ENCODE results near the gene ADAMTS15. TPM values are rescaled to one million over a fixed set of nuclear protein-coding genes. Genes with fewer than 3 reads are reported as not detected.

The ADAMTS15 gene
- total RNA-seq, 2 experiments from 2014 or later = not detected

GRCh38 chr11:130439160-130439519 is 9.3 kb upstream of the ADAMTS15 start:
- Histone ChIP-seq H4K20me1 (ENCODE audit: insufficient read depth, low read length) (no peaks in the 10 kb centered on the region), H3K9me2 (ENCODE audit: insufficient read depth, low read length) (no peaks in the 10 kb centered on the region), H3K4me1 (ENCODE audit: insufficient read depth, low read length, poor library complexity, severe bottlenecking) (no peaks in the 10 kb centered on the region), H3K79me2 (ENCODE audit: insufficient read depth, low read depth, low read length) (no peaks in the 10 kb centered on the region), H3K9me3 (ENCODE audit: low read length) (no peaks in the 10 kb centered on the region), H2AFZ (ENCODE audit: low read length) (no peak overlapping the region), H3K4me3 (ENCODE audit: low read depth, low read length, poor library complexity, severe bottlenecking) (no peak overlapping the region), H3K36me3 (ENCODE audit: insufficient read depth, low read length) (no peaks in the 10 kb centered on the region), H3K4me2 (ENCODE audit: low read length) (no peak overlapping the region), H3K27ac (ENCODE audit: low read depth, low read length, poor library complexity, severe bottlenecking) (no peak overlapping the region)
- BruUV-seq (replicated peaks) = no TSS peak
- POLR2A ChIA-PET = no interaction called here
- no peak for DNase-seq (ENCODE audit: low spot score)
- intact Hi-C loops (cut with micrococcal nuclease; ENCODE audit: unreplicated experiment) = no loop called here
- TF ChIP-seq, protein P1, sequence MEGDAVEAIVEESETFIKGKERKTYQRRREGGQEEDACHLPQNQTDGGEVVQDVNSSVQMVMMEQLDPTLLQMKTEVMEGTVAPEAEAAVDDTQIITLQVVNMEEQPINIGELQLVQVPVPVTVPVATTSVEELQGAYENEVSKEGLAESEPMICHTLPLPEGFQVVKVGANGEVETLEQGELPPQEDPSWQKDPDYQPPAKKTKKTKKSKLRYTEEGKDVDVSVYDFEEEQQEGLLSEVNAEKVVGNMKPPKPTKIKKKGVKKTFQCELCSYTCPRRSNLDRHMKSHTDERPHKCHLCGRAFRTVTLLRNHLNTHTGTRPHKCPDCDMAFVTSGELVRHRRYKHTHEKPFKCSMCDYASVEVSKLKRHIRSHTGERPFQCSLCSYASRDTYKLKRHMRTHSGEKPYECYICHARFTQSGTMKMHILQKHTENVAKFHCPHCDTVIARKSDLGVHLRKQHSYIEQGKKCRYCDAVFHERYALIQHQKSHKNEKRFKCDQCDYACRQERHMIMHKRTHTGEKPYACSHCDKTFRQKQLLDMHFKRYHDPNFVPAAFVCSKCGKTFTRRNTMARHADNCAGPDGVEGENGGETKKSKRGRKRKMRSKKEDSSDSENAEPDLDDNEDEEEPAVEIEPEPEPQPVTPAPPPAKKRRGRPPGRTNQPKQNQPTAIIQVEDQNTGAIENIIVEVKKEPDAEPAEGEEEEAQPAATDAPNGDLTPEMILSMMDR (conservative IDR thresholded peaks at IDR 0.05; ENCODE audit: low read length) = no peak
- TF ChIP-seq EZH2phosphoT487 (IDR thresholded peaks at IDR 0.05; ENCODE audit: borderline replicate concordance, low read depth, low read length) = no peak
- CTCF ChIA-PET (ENCODE audit: unreplicated experiment) = no interaction called here

DNA sequence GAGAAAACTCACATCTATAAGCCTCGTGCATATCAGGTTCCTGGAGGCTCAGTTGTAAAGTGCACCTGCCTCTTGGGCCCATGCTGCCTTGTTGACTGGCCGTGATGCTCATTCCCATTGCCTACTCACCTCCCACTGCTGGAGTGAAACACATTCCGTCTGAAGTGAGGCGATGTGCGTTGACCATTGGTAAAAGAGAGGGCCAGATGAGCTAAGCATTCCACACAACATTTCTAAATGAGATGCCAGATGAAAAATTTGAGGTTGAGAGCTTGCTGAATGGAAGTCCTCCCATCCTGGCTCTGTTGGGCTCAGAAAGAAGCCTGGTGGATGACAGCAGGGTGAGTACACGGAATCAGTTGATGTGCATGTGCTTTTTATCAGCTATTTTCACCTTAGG is 8.6 kb upstream of the ADAMTS15 start:
- no peak overlapping the region for H3K27ac ChIP-seq (ENCODE audit: low read depth, low read length, poor library complexity, severe bottlenecking)
- no peaks in the 10 kb centered on the region for H3K4me1 ChIP-seq (ENCODE audit: insufficient read depth, low read length, poor library complexity, severe bottlenecking)
- H3K4me2 ChIP-seq (ENCODE audit: low read length) = no peak overlapping the region
- ChIA-PET POLR2A (interaction anchor here (0.6 kb wide), 1 partner anchor 379 kb away, joined by 5 read pairs; no protein-coding TSS in a partner anchor), CTCF (ENCODE audit: unreplicated experiment) (no interaction called here)
- H3K79me2 ChIP-seq (ENCODE audit: insufficient read depth, low read depth, low read length) = no peaks in the 10 kb centered on the region
- DNase-seq (ENCODE audit: low spot score) = no peak
- H3K36me3 ChIP-seq (ENCODE audit: insufficient read depth, low read length) = no peaks in the 10 kb centered on the region
- H3K9me2 ChIP-seq (ENCODE audit: insufficient read depth, low read length) = no peaks in the 10 kb centered on the region
- no peaks in the 10 kb centered on the region for H4K20me1 ChIP-seq (ENCODE audit: insufficient read depth, low read length)
- H2AFZ ChIP-seq (ENCODE audit: low read length) = no peak overlapping the region
- no peak overlapping the region for H3K4me3 ChIP-seq (ENCODE audit: low read depth, low read length, poor library complexity, severe bottlenecking)
- no peak for TF ChIP-seq EZH2phosphoT487 (IDR thresholded peaks at IDR 0.05; ENCODE audit: borderline replicate concordance, low read depth, low read length)
- TF ChIP-seq, protein P1 (conservative IDR thresholded peaks at IDR 0.05; ENCODE audit: low read length) = no peak
- BruUV-seq (replicated peaks) = no TSS peak
- no peaks in the 10 kb centered on the region for H3K9me3 ChIP-seq (ENCODE audit: low read length)
- intact Hi-C loops (cut with micrococcal nuclease; ENCODE audit: unreplicated experiment) = no loop called here

- Histone ChIP-seq H3K4me1 (ENCODE audit: insufficient read depth, low read length, poor library complexity, severe bottlenecking) (no peaks in the 10 kb centered on the region), H4K20me1 (ENCODE audit: insufficient read depth, low read length) (no peaks in the 10 kb centered on the region), H3K27ac (ENCODE audit: low read depth, low read length, poor library complexity, severe bottlenecking) (no peak overlapping the region), H3K4me2 (ENCODE audit: low read length) (no peak overlapping the region), H2AFZ (ENCODE audit: low read length) (no peak overlapping the region), H3K9me3 (ENCODE audit: low read length) (no peaks in the 10 kb centered on the region), H3K79me2 (ENCODE audit: insufficient read depth, low read depth, low read length) (no peaks in the 10 kb centered on the region), H3K9me2 (ENCODE audit: insufficient read depth, low read length) (no peaks in the 10 kb centered on the region), H3K36me3 (ENCODE audit: insufficient read depth, low read length) (no peaks in the 10 kb centered on the region), H3K4me3 (ENCODE audit: low read depth, low read length, poor library complexity, severe bottlenecking) (no peak overlapping the region)
- DNase-seq (ENCODE audit: low spot score) = no peak
- TF ChIP-seq, protein P1 (conservative IDR thresholded peaks at IDR 0.05; ENCODE audit: low read length) = no peak
- no peak for TF ChIP-seq EZH2phosphoT487 (IDR thresholded peaks at IDR 0.05; ENCODE audit: borderline replicate concordance, low read depth, low read length)
- POLR2A ChIA-PET = interaction anchor here (0.6 kb wide), 1 partner anchor 31 kb away, joined by 3 read pairs; no protein-coding TSS in a partner anchor
- CTCF ChIA-PET (ENCODE audit: unreplicated experiment) = interaction anchor here (1.0 kb wide), 1 partner anchor 22 kb away, joined by 3 read pairs; no protein-coding TSS in a partner anchor
- intact Hi-C loops (cut with micrococcal nuclease; ENCODE audit: unreplicated experiment) = no loop called here
- BruUV-seq (replicated peaks) = no TSS peak
These were observed 6.7 kb upstream of the ADAMTS15 start for GRCh38 chr11:130441719-130442118.
